ENCODE data around the gene INMT.

Gene INMT

DNA sequence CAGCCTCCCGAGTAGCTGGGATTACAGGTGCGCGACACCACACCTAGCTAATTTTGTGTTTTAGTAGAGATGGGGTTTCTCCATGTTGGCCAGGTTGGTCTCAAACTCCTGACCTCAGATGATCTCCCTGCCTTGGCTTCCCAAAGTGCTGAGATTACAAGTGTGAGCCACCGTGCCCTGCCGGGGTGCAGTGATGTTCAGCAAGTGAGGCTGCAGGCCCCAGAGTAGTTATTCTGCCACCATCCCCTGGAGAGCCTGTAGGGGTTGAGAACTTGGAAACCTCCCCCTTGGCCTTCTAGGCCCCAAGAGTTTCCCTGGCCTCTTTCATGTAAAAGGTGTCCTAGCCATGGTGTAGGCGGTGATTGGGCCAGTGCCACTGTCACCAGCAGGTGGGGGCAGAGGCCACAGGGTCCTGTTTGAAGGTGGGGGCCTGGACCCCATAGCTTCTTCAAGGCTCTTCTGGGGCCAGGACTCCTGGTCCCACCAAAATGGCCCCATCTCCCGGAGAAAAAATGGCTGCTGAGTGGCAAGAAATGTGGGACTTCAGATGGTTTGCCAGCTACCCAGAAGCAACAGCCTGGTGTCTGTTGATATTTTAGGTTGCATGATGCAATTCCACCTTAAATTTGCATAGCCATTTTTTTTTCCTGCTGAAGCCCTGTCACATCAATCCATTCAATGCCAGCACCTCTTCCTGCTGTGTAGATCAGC lies 25.5 kb upstream of the INMT start:
- no peak overlapping the region for H3K4me3 ChIP-seq (replicated peaks in 1 of 2; ENCODE audit: low read depth in 2 of 2, low read length in 2 of 2)

DNA sequence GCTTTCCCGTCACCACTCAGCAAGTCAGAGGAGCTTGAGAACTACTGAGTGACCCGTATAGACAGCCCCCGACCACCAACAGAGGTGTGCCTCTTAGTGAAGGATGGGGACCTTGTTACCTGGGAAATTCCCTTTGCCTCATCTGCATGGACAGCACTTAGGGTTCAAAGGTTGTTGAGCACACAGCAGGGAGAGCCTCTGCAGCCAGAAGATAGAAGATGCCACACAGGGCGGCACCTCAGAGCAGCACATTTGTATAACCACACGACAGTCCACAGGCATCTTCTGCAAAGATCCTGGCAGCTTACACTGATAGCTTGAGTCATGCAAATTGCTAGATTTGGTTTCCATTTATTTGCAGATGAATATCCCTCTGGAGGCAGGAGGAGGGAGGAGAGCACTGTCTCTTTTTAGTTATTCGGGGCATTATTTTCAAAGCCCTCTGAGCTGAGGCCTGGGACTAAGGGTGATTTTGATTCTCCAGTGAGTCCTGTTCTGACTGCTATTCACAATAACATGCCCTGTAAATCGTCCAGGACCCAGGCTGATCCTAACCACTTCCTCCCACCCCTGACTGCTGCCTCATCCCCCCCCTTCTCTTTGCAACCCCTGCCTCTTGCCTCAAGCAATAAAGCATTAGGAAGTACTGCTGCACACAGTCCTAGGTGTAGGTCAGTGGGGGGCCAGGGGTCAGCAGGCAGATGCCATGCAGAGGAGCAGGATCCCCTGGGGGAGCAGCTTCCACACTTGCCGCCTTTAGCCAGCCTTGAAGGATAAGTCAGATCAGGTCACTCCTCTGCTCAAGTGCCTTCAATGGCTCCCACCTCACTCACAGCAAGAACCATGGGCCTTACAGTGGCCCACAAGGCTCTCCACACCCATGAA lies 24.6 kb upstream of the INMT start:
- TF ChIP-seq, protein P1, sequence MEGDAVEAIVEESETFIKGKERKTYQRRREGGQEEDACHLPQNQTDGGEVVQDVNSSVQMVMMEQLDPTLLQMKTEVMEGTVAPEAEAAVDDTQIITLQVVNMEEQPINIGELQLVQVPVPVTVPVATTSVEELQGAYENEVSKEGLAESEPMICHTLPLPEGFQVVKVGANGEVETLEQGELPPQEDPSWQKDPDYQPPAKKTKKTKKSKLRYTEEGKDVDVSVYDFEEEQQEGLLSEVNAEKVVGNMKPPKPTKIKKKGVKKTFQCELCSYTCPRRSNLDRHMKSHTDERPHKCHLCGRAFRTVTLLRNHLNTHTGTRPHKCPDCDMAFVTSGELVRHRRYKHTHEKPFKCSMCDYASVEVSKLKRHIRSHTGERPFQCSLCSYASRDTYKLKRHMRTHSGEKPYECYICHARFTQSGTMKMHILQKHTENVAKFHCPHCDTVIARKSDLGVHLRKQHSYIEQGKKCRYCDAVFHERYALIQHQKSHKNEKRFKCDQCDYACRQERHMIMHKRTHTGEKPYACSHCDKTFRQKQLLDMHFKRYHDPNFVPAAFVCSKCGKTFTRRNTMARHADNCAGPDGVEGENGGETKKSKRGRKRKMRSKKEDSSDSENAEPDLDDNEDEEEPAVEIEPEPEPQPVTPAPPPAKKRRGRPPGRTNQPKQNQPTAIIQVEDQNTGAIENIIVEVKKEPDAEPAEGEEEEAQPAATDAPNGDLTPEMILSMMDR (IDR thresholded peaks at IDR 0.05; ENCODE audit: low read depth, low read length), result no peak
- DNase-seq (ENCODE audit: low read depth in 2 of 2), result no peak
- H3K4me3 ChIP-seq (replicated peaks in 1 of 2; ENCODE audit: low read depth in 2 of 2, low read length in 2 of 2), result no peak overlapping the region

More for the DNA sequence above, 25.5 kb upstream of the INMT start:
- no peak for DNase-seq (ENCODE audit: low read depth in 2 of 2)
- TF ChIP-seq, protein P1 (IDR thresholded peaks at IDR 0.05; ENCODE audit: low read depth, low read length), result no peak

DNA sequence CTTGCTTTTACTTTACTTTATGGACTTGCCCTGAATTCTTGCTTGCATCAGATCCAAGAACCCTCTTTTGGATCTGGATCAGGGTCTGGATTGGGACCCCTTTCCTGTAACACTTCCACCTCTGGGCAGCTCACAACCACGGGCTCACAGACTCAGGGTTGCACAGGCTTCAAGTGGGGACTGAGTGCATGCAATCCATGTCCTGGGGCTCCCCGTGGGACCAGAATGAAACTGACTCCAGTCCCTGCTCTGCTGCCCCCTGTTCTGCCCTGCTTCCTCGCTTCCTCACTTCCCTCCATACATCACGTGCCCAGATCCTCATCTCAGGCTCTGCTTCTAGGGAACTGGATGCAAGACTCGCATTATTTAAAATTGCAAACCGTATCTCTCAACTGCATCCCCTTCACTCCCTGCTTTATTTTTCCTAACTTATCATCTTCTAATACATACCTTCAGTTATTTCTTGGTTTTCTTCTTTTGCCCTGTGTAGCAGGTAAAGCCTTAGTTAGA lies 23.3 kb upstream of the INMT start:
- H3K4me3 ChIP-seq (replicated peaks in 1 of 2; ENCODE audit: low read depth in 2 of 2, low read length in 2 of 2), result no peak overlapping the region
- no peak for DNase-seq (ENCODE audit: low read depth in 2 of 2)
- TF ChIP-seq, protein P1 (IDR thresholded peaks at IDR 0.05; ENCODE audit: low read depth, low read length), result no peak

DNA sequence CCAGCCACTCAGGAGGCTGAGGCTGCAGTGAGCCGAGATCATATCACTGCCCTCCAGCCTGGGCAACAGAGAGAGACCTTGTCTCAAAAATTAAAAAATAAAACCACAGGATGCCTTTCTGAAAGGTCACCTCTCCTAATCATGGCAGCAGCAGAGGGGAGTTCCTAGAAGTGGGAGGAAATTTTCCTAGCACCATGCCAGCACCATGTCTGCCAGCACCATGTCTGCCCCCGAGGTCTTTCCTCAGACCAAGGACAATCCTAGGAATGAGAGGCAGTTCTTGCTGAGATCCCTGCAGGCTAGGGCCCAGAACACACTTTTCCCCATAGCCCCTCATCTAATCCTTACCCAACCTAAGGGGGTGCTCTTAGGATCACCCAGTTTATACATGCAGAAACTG lies 22.3 kb upstream of the INMT start:
- H3K4me3 ChIP-seq (replicated peaks in 1 of 2; ENCODE audit: low read depth in 2 of 2, low read length in 2 of 2), result no peak overlapping the region
- TF ChIP-seq, protein P1 (IDR thresholded peaks at IDR 0.05; ENCODE audit: low read depth, low read length), result no peak
- no peak for DNase-seq (ENCODE audit: low read depth in 2 of 2)

DNA sequence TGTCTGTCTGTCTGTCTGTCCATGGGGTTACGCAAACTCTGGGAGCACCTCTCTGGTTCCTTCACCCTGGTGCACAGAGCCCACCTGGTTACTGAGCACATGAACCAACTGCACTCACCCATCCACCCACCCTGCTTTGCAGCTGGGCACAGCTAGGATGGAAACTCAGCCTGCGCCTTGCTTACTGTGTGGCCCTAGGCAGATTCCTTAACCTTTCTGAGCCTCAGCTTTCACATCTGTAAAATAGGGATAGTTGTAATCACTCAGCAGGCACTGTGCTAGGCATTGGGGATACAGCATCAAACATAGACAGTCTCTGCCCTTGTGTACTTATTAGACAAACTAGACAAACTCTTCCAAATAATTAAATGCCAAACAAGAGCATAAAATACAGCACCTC lies 21.8 kb upstream of the INMT start:
- H3K4me3 ChIP-seq (replicated peaks in 1 of 2; ENCODE audit: low read depth in 2 of 2, low read length in 2 of 2), result no peak overlapping the region
- TF ChIP-seq, protein P1 (IDR thresholded peaks at IDR 0.05; ENCODE audit: low read depth, low read length), result no peak
- DNase-seq (ENCODE audit: low read depth in 2 of 2), result no peak

DNA sequence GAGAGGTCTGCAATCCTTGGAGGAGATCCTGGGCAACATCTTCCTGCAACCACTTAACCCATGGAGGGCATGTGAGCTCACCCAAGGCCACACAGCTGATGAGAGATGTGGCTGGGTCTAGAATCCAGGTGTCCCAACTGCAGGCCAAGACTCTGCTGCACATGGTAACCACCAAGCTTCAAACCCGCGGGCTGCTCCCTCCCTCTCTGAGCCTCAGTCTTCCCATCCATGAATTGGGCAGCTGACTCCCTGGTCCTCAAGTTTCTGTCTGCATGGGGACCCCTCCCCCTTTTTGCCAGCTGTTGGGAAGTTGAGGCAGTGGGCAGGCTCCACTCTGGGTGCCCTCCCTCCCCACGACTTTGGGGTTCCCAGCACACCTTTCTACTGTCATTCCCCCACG lies 20.9 kb upstream of the INMT start:
- TF ChIP-seq, protein P1 (IDR thresholded peaks at IDR 0.05; ENCODE audit: low read depth, low read length), result no peak
- DNase-seq (ENCODE audit: low read depth in 2 of 2), result no peak
- no peak overlapping the region for H3K4me3 ChIP-seq (replicated peaks in 1 of 2; ENCODE audit: low read depth in 2 of 2, low read length in 2 of 2)

Data from cardiac fibroblast (primary cell).